ENCODE data around the gene ZNF674. TPM values are rescaled to one million over a fixed set of nuclear protein-coding genes. Genes with fewer than 3 reads are reported as not detected.

ZNF674 gene
- total and polyA plus RNA-seq, 2 donors (not counting 1 experiment from before 2014, with no cell fraction given): 0.84 to 2.3 TPM

- H3K4me1 Mint-ChIP-seq: peaks cover 17% of the 10 kb centered on the region
- Histone ChIP-seq H3K27ac (ENCODE audit: low read length in 2 of 2) (no peak overlapping the region), H3K9ac (ENCODE audit: low read length) (no peak overlapping the region), H3K36me3 (replicated peaks in 1 of 2; ENCODE audit: control extremely low read depth in 1 of 2, control insufficient read depth in 1 of 2, extremely low read depth in 1 of 2, insufficient read depth in 2 of 2, low read length in 1 of 2) (no peaks in the 10 kb centered on the region), H3K4me3 (ENCODE audit: control extremely low read depth in 1 of 5, extremely low read depth in 1 of 5, insufficient read depth in 1 of 5, low read depth in 2 of 5, low read length in 4 of 5) (no peak overlapping the region), H3K79me2 (ENCODE audit: control insufficient read depth, insufficient read depth, low read length) (no peaks in the 10 kb centered on the region), H4K20me1 (ENCODE audit: control insufficient read depth, insufficient read depth, low read length, poor library complexity, severe bottlenecking) (no peaks in the 10 kb centered on the region), H3K4me1 (ENCODE audit: control insufficient read depth in 2 of 2, insufficient read depth in 2 of 2, low read length in 2 of 2) (peaks cover 14 to 15% of the 10 kb centered on the region in 2 donors), H3K9me3 (ENCODE audit: control extremely low read depth in 1 of 3, control insufficient read depth in 2 of 3, insufficient read depth in 1 of 3, low read length in 2 of 3) (no peaks in the 10 kb centered on the region), H3K27me3 (replicated peaks in 1 of 4; ENCODE audit: control extremely low read depth in 1 of 4, control insufficient read depth in 3 of 4, insufficient read depth in 4 of 4, low read length in 3 of 4) (no peaks in the 10 kb centered on the region), H3K4me2 (replicated peaks; ENCODE audit: low read depth, low read length, poor library complexity, severe bottlenecking) (no peak overlapping the region), H2AFZ (ENCODE audit: insufficient read depth, low read depth, low read length, poor library complexity, severe bottlenecking) (no peak overlapping the region)
- WGBS (ENCODE audit: insufficient coverage): 100% methylated on average over 2 of the region's 3 CpGs
- DNase-seq (no peak), ATAC-seq (ENCODE audit: low read depth) (no peak)
- no peak for TF ChIP-seq EZH2 (IDR thresholded peaks at IDR 0.05; ENCODE audit: borderline replicate concordance, insufficient read depth, low read depth, low read length, poor library complexity, severe bottlenecking)
- TF ChIP-seq CTCF (IDR thresholded peaks at IDR 0.05): no peak
- peaks cover 13% of the 10 kb centered on the region for H3K27me3 Mint-ChIP-seq
- H3K9me3 Mint-ChIP-seq (ENCODE audit: insufficient read depth): no peaks in the 10 kb centered on the region
- no peak overlapping the region for H3K4me3 Mint-ChIP-seq
- H3K27ac Mint-ChIP-seq: no peak overlapping the region
- POLR2A ChIA-PET: no interaction called here
- intact Hi-C loops (cut with micrococcal nuclease): no loop called here
- CTCF ChIA-PET: no interaction called here
Measured at GRCh38 chrX:46559062-46559461, 13.8 kb upstream of the ZNF674 start.

- peaks cover 13% of the 10 kb centered on the region for H3K27me3 Mint-ChIP-seq
- ChIA-PET CTCF (interaction anchor here (0.7 to 4.0 kb wide), 6 partner anchors 12 to 538 kb away, joined by 3 to 46 read pairs (median 6); no protein-coding TSS in a partner anchor), POLR2A (interaction anchor here (0.7 kb wide), 1 partner anchor 16 kb away, joined by 3 read pairs; no protein-coding TSS in a partner anchor)
- Histone ChIP-seq H3K4me2 (replicated peaks; ENCODE audit: low read depth, low read length, poor library complexity, severe bottlenecking) (no peak overlapping the region), H3K4me3 (ENCODE audit: control extremely low read depth in 1 of 5, extremely low read depth in 1 of 5, insufficient read depth in 1 of 5, low read depth in 2 of 5, low read length in 4 of 5) (no peak overlapping the region), H3K9ac (ENCODE audit: low read length) (no peak overlapping the region), H3K27ac (ENCODE audit: low read length in 2 of 2) (no peak overlapping the region), H3K79me2 (ENCODE audit: control insufficient read depth, insufficient read depth, low read length) (no peaks in the 10 kb centered on the region), H3K9me3 (ENCODE audit: control extremely low read depth in 1 of 3, control insufficient read depth in 2 of 3, insufficient read depth in 1 of 3, low read length in 2 of 3) (no peaks in the 10 kb centered on the region), H2AFZ (ENCODE audit: insufficient read depth, low read depth, low read length, poor library complexity, severe bottlenecking) (no peak overlapping the region), H3K27me3 (replicated peaks in 1 of 4; ENCODE audit: control extremely low read depth in 1 of 4, control insufficient read depth in 3 of 4, insufficient read depth in 4 of 4, low read length in 3 of 4) (no peaks in the 10 kb centered on the region), H3K36me3 (replicated peaks in 1 of 2; ENCODE audit: control extremely low read depth in 1 of 2, control insufficient read depth in 1 of 2, extremely low read depth in 1 of 2, insufficient read depth in 2 of 2, low read length in 1 of 2) (no peaks in the 10 kb centered on the region), H3K4me1 (ENCODE audit: control insufficient read depth in 2 of 2, insufficient read depth in 2 of 2, low read length in 2 of 2) (no peaks in the 10 kb centered on the region), H4K20me1 (ENCODE audit: control insufficient read depth, insufficient read depth, low read length, poor library complexity, severe bottlenecking) (no peaks in the 10 kb centered on the region)
- intact Hi-C loops (cut with micrococcal nuclease): no loop called here
- DNase-seq: no peak
- no peak for TF ChIP-seq CTCF (IDR thresholded peaks at IDR 0.05)
- TF ChIP-seq EZH2 (IDR thresholded peaks at IDR 0.05; ENCODE audit: borderline replicate concordance, insufficient read depth, low read depth, low read length, poor library complexity, severe bottlenecking): no peak
- ATAC-seq (ENCODE audit: low read depth): no peak
- H3K9me3 Mint-ChIP-seq (ENCODE audit: insufficient read depth): no peaks in the 10 kb centered on the region
- WGBS (ENCODE audit: insufficient coverage): no CpG with 5 or more reads among the region's 2 CpGs
- H3K27ac Mint-ChIP-seq: no peak overlapping the region
- no peaks in the 10 kb centered on the region for H3K4me1 Mint-ChIP-seq
- no peak overlapping the region for H3K4me3 Mint-ChIP-seq
Measured at GRCh38 chrX:46554942-46555341, 9.7 kb upstream of the ZNF674 start.
